NOMO-1 treated with DMSO at 0.1 percent for 48 hours (cell line): ENCODE data around the gene SRGN.

ENCODE experiments used
- DNase-seq: peaks from one replicate; lab custom pipeline; 2025; ENCODE audit not compliant: unreplicated experiment; lab: John Stamatoyannopoulos, UW

The SRGN gene

DNA sequence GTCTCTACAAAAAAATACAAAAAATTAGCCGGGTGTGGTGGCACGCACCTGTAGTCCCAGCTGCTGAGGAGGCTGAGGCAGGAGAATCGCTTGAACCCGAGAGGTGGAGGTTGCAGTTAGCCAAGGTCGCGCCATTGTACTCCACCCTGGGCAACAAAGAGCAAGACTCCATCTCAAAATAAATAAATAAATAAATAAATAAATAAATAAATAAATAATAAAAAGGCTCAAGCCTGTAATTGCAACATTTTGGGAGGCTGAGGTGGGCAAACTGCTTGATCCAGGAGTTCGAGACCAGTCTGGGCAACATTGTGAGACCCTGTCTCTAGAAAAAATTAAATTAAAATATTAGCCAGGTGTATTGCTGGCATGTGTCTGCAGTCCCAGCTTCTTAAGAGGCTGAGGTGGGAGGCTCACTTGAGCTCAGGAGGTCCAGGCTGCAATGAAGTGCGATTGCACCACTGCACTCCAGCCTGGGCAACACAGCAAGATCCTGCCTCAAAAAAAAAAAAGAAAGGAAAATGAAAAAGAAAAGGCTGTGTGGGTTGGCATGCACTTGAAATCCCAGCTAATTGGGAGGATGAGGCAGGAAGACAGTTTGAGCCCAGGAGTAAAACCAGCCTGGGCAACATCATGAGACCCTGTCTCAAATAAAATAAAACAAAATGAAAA lies 27.6 kb upstream of the SRGN start:
- no peak for DNase-seq

DNA sequence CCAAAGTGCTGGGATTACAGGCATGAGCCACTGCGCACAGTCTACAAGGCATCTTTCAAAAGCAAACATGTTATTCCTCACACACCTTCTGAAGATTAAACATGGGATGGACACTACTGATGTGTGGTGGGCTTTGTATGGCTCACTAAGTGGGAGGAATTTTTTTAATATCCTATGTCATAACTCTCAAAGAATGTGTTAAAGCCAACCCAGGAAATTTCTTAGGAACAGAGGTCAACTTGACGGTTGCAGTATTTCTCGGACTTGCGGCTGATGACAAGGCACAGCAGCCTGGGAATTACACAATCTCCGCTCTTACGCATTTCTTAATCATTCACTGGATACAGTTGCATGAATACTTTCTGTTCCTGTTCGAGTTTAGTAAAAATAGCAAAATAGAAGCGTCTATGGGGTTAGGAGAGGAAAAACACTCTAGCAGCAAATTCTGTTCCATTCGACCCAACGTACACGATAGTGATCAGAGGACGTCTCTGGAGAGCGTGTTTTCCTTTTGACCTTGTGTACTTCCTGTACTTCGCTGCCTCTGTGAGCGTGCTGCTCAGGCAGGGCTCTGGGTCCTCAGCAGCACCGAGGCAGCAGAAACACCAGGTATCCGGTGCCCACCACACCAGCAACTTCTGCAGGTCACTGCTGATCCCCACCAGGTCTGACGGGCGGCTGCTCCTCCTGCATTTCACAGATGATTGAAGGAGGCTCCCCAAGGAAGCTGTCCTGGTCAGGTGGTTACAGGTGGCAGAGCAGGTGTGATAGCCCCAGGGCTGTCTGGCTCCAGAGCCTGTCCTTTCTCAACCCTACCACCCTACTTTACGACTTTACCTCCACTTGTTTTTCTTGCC lies 26.4 kb upstream of the SRGN start:
- DNase-seq: peak; percentile 99

DNA sequence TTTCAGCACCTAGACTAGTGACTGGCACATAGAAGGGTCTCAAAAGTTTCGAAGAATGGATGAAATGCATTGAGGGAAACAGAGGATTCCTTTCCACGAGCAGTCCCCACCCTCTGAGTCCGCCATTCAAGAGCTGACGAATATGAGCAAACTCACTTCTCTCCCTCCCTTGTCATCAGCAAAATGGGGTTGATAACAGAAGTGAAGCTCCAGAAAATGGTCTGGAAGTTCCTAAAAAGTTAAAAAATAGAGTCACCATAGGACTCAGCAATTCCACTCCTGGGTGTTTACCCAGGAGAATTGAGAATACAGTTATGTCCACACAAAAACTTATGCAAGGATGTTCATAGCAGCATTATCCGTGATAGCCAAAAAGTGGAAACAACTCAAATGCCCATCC lies 25.0 kb upstream of the SRGN start:
- DNase-seq: no peak

DNA sequence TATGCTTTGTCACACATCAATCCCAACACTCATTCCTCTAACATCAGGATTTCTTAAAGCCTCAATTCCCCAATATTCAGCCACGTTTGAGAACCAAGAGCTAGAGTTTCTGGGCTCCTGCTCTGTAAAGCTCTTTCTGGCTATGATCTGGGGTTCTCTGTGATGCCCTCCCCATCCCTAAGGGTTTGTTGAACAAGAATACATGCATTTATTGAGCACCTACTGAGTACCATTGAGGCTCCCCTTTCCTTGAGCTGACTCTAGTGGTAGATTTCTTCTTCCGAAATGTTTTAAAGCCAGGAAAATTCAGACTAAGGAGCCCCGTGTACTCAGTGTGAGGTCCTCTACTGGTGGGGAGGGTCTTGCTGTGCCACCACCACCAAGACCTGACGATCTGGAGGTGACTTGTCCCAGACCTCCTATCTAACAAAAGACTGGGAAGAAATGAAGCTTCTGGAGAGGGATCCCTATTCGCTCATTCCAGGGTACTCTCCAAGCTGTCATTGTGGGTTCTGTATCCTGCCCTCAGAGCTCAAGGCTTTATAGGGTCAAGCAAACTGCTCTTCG lies 23.1 kb upstream of the SRGN start:
- no peak for DNase-seq

DNA sequence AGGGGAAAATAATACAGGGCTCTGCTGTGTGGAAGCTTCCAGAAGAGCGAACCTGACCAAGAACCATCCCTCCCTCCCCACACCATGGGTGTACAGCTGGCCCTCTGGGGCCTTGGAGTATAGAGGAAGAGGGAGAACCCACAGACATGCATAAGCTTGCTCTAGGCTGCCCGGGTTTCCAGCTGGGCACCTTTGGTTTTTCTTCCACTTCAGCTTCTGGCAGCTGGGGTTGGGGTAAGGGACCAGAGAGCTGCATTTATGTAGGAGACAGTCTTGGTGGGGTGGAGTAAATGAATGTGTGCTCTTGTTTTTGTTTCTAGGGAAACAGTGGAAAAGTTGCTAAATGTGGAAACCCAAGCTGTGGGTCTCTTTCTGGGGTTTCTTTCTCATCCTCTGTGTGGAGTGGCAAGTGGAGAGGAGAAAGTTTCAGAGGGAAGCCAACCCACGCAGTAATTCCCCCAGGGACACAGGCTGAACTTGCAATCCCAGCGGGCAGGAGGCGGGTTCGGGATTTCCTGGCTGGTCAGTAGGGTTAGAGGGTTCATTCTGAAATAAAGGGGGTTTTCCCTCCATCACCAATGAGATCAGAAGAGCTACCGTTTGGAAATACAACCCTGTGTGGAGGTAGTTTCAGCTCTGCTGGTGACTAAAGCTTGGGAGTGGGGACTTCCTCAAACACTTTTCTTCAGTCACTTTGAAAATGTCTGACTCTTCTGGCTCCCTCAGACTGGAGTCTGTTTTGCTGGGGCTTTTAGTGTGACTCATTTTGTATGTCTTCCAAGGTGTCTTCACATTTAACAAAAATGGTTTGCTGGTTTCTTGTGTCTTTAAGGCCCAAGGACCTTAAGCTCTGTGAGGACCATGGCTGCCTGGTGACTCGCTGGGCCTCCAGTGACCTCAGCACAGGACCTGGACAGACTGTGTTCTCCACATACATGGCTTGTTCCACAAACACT lies 22.2 kb upstream of the SRGN start:
- peak; percentile 78 for DNase-seq

DNA sequence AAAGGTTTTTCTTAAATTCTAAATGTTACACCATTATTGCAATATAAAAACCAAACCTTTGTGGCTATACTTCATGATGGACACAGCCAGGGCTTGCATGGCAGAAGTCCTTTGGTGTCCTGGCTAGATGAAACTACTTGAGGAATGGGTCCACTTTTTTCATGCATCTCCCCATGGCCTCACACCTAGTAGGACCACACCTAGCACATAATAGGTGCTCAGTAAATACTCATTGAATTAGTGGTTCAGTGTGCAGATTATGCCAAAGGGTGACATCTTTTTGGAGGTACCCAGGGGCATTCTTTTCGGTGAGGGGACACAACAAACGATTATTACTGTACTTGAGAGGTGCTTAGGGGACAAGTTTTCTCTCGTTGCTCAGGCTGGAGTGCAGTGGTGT lies 20.7 kb upstream of the SRGN start:
- DNase-seq: no peak

DNA sequence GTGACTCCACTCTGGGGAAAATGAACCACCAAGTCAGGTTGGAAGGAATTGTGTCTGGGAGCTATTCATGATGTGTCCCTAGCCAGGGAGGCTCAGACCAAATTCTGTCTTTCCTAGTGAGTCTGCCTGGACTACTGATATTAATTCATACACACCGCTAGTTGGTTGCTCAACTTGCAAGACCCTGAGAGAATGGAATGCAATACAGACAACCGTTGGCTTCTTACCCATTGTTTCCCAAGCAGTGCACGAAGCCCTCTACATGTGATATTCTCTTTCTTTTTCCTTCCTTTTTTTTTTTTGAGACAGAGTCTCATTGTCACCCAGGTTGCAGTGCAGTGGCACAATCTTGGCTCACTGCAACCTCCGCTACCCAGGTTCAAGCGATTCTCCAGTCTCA lies 19.4 kb upstream of the SRGN start:
- DNase-seq: peak; percentile 87

DNA sequence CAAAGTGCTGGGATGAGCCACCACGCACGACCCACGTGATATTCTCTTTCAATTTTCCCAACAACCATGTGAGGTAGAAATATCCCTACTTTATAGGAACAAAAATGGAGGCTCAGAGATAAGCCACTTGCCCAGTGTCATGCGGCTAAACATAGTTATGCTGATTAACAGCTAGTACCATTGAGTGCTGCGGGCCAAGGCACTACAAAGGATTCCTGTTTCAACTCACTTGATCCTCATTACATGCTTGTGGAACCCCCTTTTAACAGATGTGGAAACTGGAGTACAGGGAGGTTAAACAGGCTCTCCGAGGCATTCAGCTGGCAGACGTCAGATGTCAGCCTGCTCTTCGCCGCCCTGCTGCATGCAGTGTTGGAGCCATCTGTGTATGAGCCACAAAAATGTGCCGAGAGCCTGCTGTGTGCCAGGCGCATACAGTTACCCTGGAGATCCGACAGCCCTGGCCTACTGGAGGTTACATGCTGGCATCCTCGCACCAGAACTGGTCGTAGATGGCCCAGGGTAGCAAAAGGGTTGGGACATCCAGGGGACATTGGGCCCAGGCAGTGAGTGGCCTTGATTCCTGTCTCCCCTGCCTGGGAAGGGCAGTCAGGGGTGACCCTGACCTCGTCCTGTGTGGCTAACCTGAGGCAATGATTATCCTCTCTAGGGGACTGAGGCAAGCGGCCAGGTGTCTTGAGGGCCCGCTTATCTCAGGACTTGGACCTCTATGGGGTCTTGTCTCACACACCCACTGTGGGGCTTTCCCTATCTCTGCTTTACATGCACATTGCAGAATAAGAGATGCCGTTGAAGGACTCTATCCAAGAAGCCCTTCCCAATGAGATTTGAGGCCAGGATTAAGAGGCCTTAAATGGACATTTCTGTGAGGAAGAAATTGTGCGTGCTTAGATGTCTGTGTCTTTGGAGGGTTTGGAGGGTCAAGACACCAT lies 18.5 kb upstream of the SRGN start:
- no peak for DNase-seq

DNA sequence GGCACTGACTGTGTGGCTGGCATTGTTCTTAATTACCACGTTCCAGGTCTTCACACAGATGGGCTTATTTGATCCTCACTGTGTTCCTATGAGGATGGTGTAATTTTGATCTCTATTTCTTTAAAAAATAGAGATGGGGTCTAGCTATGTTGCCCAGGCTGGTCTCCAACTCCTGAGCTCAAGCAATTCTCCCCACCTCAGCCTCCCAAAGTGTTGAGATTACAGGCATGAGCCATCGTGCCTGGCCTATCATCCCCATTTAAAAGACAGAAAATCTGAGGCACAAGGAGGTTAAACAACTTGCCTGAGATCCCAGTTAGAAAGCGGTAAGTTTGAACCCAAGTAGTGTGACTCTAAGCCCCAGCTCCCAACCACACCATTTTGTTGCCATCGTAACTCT lies 17.0 kb upstream of the SRGN start:
- no peak for DNase-seq

DNA sequence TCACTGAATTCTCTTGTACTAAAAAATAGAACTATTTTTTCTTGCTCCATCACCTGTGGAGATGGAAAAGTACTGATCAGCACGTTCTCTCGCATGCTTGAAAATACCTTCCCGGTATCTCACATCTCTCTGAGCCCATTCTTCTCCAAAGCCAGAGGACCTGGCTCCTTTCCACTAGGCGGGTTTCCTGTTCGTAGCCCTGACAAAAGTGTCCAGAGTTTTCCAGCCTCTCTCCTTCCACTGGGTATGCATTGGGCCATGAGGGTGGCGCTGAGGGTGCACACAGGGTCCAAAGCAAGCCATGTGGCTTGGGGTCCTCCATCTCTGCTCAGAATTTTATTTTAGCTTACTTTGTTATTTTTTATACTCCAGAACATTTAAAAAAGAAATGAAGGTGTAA lies 16.3 kb upstream of the SRGN start:
- no peak for DNase-seq

DNA sequence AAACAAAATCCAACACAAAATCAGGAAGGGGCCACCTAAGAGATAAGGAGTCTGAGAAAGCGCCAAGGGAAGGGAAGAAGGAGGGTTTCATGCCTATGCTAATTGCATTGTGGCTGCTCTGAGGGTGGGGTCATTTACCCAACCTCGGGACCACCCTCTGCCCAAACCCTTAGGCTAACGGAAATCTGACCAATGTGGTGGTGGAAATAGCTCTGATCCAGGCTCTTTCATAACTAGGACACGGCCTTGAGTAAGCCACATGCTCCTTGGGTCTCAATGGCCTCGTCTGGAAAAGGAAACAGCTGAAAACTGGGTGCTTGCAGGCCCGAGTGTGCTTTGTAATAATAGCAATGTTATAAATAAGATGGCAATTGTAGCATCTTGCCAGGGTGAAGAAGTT lies 14.9 kb upstream of the SRGN start:
- DNase-seq: peak; percentile 97

DNA sequence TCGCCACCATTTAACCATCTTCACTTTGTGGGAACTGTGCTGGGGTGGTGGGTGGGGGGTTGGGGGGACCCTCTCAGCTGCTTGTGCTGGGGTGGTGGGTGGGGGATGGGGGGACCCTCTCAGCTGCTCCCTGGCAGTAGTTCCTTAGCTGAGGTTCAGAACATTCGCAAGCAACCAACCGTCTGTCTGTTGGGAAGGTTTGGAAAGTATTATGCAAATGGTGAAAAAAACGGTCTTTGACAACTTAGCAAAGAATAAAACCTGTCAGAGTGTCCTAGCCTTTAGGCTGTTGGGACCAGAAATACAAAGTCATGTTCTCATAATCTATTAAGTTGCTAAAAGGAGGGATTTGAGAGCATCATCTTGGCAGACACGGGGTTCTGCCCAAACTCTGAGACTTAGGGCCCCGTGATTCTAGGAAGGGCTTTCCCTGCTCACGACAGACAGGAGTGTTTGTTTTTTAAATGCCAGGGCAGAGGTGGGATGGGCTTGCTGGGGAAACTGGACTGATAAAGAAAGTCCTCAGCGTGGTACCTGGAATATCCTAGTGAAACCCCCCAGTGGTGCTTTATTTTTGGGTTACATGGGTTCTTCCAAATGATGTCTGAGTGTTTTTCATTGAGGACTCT lies 14.1 kb upstream of the SRGN start:
- peak; percentile 84 for DNase-seq

DNA sequence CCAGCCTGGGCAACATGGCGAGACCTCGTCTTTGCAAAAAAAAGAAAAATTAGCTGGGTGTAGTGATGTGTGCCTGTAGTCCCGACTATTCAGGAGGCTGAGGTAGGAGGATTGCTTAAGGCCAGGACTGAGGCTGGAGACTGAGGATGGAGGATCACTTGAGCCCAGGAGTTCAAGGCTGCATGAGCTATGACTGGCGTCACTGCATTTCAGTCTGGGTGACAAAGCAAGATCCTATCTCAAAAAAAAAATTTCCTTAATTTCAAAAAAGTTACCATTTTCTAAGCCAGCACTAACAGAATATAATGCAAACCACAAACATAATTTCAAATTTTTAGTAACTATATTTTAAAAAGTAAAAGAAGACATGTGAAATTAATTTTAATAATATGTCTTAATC lies 13.4 kb upstream of the SRGN start:
- no peak for DNase-seq

DNA sequence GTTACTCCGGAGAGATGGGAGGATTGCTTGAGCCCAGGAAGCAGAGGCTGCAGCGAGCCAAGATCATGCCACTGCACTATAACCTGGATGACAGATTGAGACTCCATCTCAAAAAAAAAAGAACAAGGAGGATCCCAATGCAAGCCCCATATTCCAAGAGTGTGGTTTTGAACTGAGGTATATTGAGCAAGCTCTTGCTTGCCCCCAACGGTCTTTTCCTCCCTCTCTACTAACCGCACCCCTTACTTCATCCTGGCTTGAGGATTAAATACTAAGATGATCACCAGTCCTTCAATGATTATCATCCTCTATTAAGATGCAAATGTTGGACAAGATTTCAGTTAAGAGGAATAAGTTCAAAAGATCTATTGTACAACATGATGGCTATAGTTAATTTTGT lies 12.5 kb upstream of the SRGN start:
- DNase-seq: peak; percentile 59

DNA sequence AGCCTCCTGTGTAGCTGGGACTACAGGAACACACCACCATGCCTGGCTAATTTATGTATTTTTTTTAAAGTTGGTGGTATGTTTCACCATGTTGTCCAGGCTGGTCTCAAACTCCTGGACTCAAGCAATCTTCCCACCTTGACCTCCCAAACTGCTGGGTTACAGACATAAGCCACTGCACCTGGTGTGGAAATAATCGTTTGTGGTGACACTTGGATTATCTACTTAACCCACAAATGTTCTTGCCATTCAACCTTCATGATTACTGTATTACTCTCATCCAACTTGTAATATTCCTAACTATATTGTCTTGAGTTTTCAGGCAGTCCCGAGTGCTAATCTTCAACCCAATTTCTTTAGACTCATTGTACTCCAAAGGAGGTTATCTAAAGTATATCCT lies 9.6 kb upstream of the SRGN start:
- no peak for DNase-seq

DNA sequence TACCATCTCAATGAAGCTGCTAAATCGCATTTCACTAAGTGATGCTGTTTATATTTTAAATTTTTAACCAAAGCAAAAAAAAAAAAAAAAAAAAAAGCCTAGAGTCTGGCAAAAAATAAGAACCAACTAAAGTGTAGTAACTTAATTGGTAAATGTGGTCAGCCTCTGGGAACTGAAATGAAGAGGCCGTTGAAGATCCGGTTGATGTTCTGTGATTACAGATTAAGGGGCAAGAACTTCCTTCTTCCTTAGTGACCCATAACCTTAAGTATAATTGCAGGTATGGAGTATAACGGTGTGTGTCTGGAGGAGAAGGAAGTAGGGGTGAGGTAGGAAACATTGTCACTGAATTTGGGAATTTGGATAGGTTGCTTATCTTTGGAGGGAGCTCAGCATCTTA lies 7.7 kb upstream of the SRGN start:
- peak; percentile 85 for DNase-seq

DNA sequence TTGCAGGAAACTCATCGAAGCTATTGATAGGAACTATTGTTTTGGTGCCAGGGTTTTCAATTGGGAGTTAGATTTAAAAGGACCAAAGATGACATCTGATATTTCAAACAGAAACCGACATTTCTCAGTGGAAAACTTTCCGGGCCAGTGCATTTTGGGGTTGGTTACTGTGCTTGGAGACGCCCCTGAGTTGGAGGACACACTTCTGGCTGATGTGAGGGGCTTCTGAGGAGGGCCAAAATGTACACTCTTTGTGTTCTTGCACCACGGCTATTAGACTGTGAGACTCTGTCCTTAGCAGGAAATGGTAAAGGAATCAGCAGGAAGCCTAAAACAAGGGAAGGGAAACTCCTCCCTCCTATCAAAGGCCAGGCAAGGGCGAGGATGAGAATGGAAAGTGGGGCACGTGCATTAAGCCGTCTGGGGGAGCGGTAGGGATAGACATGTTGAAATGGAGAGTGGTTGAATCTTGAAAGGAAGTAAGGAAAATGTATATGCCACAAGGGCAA lies 1.8 kb upstream of the SRGN start:
- DNase-seq: peak; percentile 33

DNA sequence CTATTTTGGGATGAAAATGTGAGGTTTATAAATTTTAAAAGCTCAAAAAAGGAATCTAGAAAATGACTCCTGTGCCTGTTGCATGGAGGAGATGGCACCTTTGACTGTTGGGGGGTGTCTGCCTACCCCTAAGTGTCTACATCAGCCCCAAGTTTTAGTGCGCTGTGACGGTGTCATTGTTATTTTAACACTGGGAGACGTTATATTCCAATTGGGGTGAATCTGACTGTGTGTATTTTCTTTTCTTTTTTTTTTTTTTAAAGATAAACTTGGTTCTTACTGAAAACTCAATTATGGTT lies 517 bp downstream of the SRGN start:
- DNase-seq: peak; percentile 22

DNA sequence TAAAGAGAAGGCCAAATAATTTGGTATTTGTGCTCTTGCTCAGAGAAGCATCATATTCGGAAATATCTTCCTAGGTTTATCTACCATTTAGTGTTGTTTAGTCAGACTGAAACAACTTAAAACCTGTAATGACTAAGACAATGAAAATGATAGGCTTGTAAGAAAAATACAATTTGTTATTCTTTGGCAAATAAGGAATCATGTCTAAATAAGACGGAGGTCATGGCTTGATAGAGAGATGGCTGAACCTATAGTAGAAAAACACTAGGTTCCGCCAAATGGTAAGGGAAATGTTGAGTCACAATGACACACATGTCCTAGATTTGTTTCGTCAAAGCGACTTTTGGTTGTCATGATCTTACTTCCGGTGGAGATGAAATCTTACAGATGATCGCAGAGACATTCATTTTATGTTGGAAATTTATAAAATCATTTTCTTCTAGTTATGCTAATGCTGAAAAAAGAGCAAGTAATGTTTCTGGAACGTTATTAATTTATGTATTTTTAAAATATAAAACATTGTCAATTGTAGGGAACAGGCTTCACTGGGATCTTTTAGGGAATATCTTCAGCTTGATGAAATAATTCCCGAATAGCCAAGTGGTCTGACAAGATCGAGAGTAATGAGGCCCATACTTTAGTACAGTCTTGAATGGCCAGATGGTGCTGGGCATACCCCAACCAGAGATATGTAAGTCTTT lies 1.0 kb downstream of the SRGN start:
- peak; percentile 84 for DNase-seq
